Peyer's patch (tissue), 4 donors: ENCODE results near the gene GJB5. TPM values are rescaled to one million over a fixed set of nuclear protein-coding genes. Genes with fewer than 3 reads are reported as not detected.
A peak's percentile ranks its signal among the peaks of the same experiment; 100 is the strongest.

Experiments used
- DNase-seq, 3 donors: peaks; one replicate each; pipeline ENCODE4 v3.0.0-alpha.2; 2017 to 2019
- H3K27ac ChIP-seq, 4 donors: fragments of 200-600 bp; sonication (generic); one replicate each; pipeline ENCODE4 v1.5.1; 2016 to 2019
- H3K27me3 ChIP-seq, 2 donors: fragments of 200-600 bp; sonication (generic); one replicate each; pipeline ENCODE4 v1.5.1; 2019
- H3K36me3 ChIP-seq, 3 donors: fragments of 200-600 bp; sonication (generic); one replicate each; pipeline ENCODE4 v1.5.1; 2016 to 2019
- H3K4me1 ChIP-seq, 4 donors: fragments of 200-600 bp; sonication (generic); one replicate each; pipeline ENCODE4 v1.5.1; 2016 to 2019
- H3K4me3 ChIP-seq, 4 donors: fragments of 200-600 bp; sonication (generic); 1 replicate in 3 of 4; 2 replicates in 1 of 4; pipeline ENCODE4 v1.5.1; 2016 to 2019; ENCODE audit warnings: mild to moderate bottlenecking in 1 of 4
- H3K9me3 ChIP-seq, 4 donors: fragments of 200-600 bp; sonication (generic); one replicate each; pipeline ENCODE4 v1.5.1; 2016 to 2019; ENCODE audit warnings: mild to moderate bottlenecking in 1 of 4
- CTCF ChIP-seq, 6 experiments: fragments of 450-650 bp in 4 of 6; fragments of 200-600 bp in 2 of 6; sonication (generic) in 1 of 6; IDR thresholded peaks; one replicate each; pipeline ENCODE4 v1.5.1; 2017 to 2019; ENCODE audit warnings: antibody characterized with exemption in 6 of 6, mild to moderate bottlenecking in 3 of 6, moderate library complexity in 1 of 6
- POLR2A ChIP-seq, 2 donors: fragments of 450-650 bp; IDR thresholded peaks; one replicate each; pipeline ENCODE4 v1.5.1; 2017; ENCODE audit warnings: antibody characterized with exemption in 2 of 2, mild to moderate bottlenecking in 2 of 2, moderate library complexity in 2 of 2
- total RNA-seq, 4 donors: library from RNA; depleted of rRNA; stranded (reverse); fragments of >200 nt; gene quantifications; one replicate each; pipeline ENCODE4 v1.1.0, GENCODE V29; 2016

Gene GJB5
- total RNA-seq, 4 donors from 2014 or later = not detected

GRCh38 chr1:34740161-34740868 lies 14.5 kb upstream of the GJB5 start:
- no peaks in the 10 kb centered on the region for H3K27me3 ChIP-seq
- no peak for DNase-seq
- no peak overlapping the region for H3K4me3 ChIP-seq
- H3K36me3 ChIP-seq = no peaks in the 10 kb centered on the region
- peaks cover 0 to 6% (median 0%) of the 10 kb centered on the region in 4 donors for H3K4me1 ChIP-seq
- no peak overlapping the region for H3K27ac ChIP-seq
- TF ChIP-seq POLR2A (IDR thresholded peaks at IDR 0.05) = no peak
- no peak for TF ChIP-seq CTCF (IDR thresholded peaks at IDR 0.05)
- H3K9me3 ChIP-seq = no peaks in the 10 kb centered on the region

- Histone ChIP-seq H3K4me3 (no peak overlapping the region), H3K27me3 (no peaks in the 10 kb centered on the region)
Measured at GRCh38 chr1:34742667-34743270, 12.1 kb upstream of the GJB5 start.

GRCh38 chr1:34743775-34744174 lies 11.1 kb upstream of the GJB5 start:
- H3K36me3 ChIP-seq = no peaks in the 10 kb centered on the region

More at GRCh38 chr1:34742667-34743270, 12.1 kb upstream of the GJB5 start:
- peak; percentile 59 to 91 (median 91) for DNase-seq
- Histone ChIP-seq H3K4me1 (peaks cover 0 to 6% (median 0%) of the 10 kb centered on the region in 4 donors), H3K36me3 (no peaks in the 10 kb centered on the region), H3K9me3 (no peaks in the 10 kb centered on the region), H3K27ac (no peak overlapping the region)
- TF ChIP-seq POLR2A (IDR thresholded peaks at IDR 0.05) = no peak
- TF ChIP-seq CTCF (IDR thresholded peaks at IDR 0.05) = peak; percentile 54 to 97 (median 92)

GRCh38 chr1:34744851-34745250 lies 10.0 kb upstream of the GJB5 start:
- H3K4me3 ChIP-seq = no peak overlapping the region
- TF ChIP-seq CTCF (IDR thresholded peaks at IDR 0.05) (no peak), POLR2A (IDR thresholded peaks at IDR 0.05) (no peak)
- no peaks in the 10 kb centered on the region for H3K36me3 ChIP-seq
- peaks cover 0 to 6% (median 0%) of the 10 kb centered on the region in 4 donors for H3K4me1 ChIP-seq
- no peak for DNase-seq
- no peak overlapping the region for H3K27ac ChIP-seq
- no peaks in the 10 kb centered on the region for H3K9me3 ChIP-seq
- H3K27me3 ChIP-seq = no peaks in the 10 kb centered on the region

More at GRCh38 chr1:34743775-34744174, 11.1 kb upstream of the GJB5 start:
- Histone ChIP-seq H3K4me3 (no peak overlapping the region), H3K27me3 (no peaks in the 10 kb centered on the region), H3K4me1 (peaks cover 0 to 6% (median 0%) of the 10 kb centered on the region in 4 donors), H3K27ac (no peak overlapping the region), H3K9me3 (no peaks in the 10 kb centered on the region)
- DNase-seq = no peak
- TF ChIP-seq POLR2A (IDR thresholded peaks at IDR 0.05) = no peak
- TF ChIP-seq CTCF (IDR thresholded peaks at IDR 0.05) = no peak

GRCh38 chr1:34745666-34746065 lies 9.2 kb upstream of the GJB5 start:
- no peak for TF ChIP-seq POLR2A (IDR thresholded peaks at IDR 0.05)
- no peak for TF ChIP-seq CTCF (IDR thresholded peaks at IDR 0.05)
- Histone ChIP-seq H3K9me3 (no peaks in the 10 kb centered on the region), H3K36me3 (no peaks in the 10 kb centered on the region), H3K4me1 (peaks cover 0 to 6% (median 0%) of the 10 kb centered on the region in 4 donors), H3K4me3 (no peak overlapping the region), H3K27ac (no peak overlapping the region), H3K27me3 (no peaks in the 10 kb centered on the region)
- DNase-seq = no peak
